Esophagus muscularis mucosa (tissue), 4 donors: Measurements from ENCODE around the gene CEP350. TPM values are rescaled to one million over a fixed set of nuclear protein-coding genes. Genes with fewer than 3 reads are reported as not detected.
A peak's percentile ranks its signal among the peaks of the same experiment; 100 is the strongest.

Source experiments
- DNase-seq: peaks from one replicate; pipeline ENCODE4 v3.0.0-alpha.2; 2017; ENCODE audit errors: extremely low spot score
- H3K27ac ChIP-seq, 4 donors: fragments of 200-600 bp; sonication (generic); replicated peaks in 1 of 4; 1 replicate in 3 of 4; 2 replicates in 1 of 4; pipeline ENCODE4 v1.5.1; 2016 to 2019; ENCODE audit warnings: mild to moderate bottlenecking in 1 of 4
- H3K27me3 ChIP-seq, 4 donors: fragments of 200-600 bp; sonication (generic); one replicate each; pipeline versions ENCODE4 v1.5.1 to v1.6.0; 2016 to 2019
- H3K36me3 ChIP-seq, 4 donors: fragments of 200-600 bp; sonication (generic); one replicate each; pipeline ENCODE4 v1.5.1; 2016 to 2019
- H3K4me1 ChIP-seq, 4 donors: fragments of 200-600 bp; sonication (generic); one replicate each; pipeline ENCODE4 v1.5.1; 2016 to 2019
- H3K4me3 ChIP-seq, 4 donors: fragments of 200-600 bp; sonication (generic); 1 replicate in 2 of 4; 2 replicates in 2 of 4; pipeline ENCODE4 v1.5.1; 2016 to 2019; ENCODE audit warnings: mild to moderate bottlenecking in 4 of 4, moderate library complexity in 1 of 4
- H3K9me3 ChIP-seq, 4 donors: fragments of 200-600 bp; sonication (generic); 1 replicate in 3 of 4; 2 replicates in 1 of 4; pipeline ENCODE4 v1.5.1; 2016 to 2019
- EP300 ChIP-seq: sonication (generic); formaldehyde crosslinking; IDR thresholded peaks from one replicate; pipeline ENCODE4 v1.6.1; 2017; ENCODE audit warnings: antibody characterized with exemption
- POLR2A ChIP-seq: fragments of 450-650 bp; IDR thresholded peaks from one replicate; pipeline ENCODE4 v1.6.1; 2017; ENCODE audit warnings: antibody characterized with exemption, moderate library complexity, mild to moderate bottlenecking, low read depth
- POLR2AphosphoS5 ChIP-seq, 2 donors: sonication (generic); formaldehyde crosslinking; IDR thresholded peaks; one replicate each; pipeline ENCODE4 v1.6.1; 2017; ENCODE audit warnings: antibody characterized with exemption in 2 of 2
- WGBS: methylation state at CpG from one replicate; pipeline ENCODE4 v1.1.5; 2018; 5-methylcytosine and 5-hydroxymethylcytosine counted together
- intact Hi-C: fragments of 100-400 bp; cut with DNase I; formaldehyde crosslinking; loops from one replicate; pipeline ENCODE4 v1.15.1; 2023
- total RNA-seq, 4 donors: library from RNA; depleted of rRNA; stranded (reverse); fragments of >200 nt; gene quantifications; one replicate each; pipeline versions ENCODE4 v1.1.0 to v1.2.1, GENCODE V29; 2016
- TF ChIP-seq, protein P1 (sequence below), 3 experiments: fragments of 200-600 bp in 2 of 3; fragments of 450-650 bp in 1 of 3; sonication (generic) in 2 of 3; IDR thresholded peaks; one replicate each; pipeline ENCODE4 v1.5.1; 2017 to 2019; ENCODE audit warnings: antibody characterized with exemption in 3 of 3, mild to moderate bottlenecking in 2 of 3, moderate library complexity in 1 of 3

Gene CEP350
- total RNA-seq, 4 donors from 2014 or later = 61.0 to 80.6 (median 65.1) TPM

DNA sequence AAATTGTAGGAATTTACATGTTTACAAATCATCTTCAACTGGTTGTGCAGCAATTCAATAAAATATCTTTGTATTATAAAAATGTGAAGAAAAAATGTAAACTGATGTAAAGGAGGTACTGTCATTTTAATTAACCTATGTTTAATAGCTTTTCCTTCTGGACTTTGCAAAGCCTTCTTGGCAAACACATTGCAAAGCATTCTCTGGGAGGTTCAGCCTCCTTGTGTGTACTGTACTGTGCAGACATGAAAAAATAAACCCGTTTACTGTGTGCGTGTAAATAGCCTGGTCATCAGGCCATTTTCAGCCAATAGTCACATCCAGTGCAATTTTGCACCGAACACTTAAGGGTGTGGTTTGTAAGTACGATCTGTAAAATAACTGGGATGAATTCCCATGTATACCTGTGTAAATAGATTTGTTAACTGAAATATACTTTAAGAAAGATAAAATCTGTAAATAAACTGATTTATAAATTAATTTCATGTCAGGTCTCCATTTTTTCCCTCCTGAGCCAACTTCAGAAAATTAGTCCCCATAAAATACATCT lies 159.9 kb downstream of the CEP350 start:
- Histone ChIP-seq H3K36me3 (peaks cover 11 to 38% (median 22%) of the 10 kb centered on the region in 4 donors), H3K4me3 (no peak overlapping the region), H3K4me1 (peaks cover 25 to 37% (median 31%) of the 10 kb centered on the region in 4 donors), H3K9me3 (no peaks in the 10 kb centered on the region), H3K27ac (no peak overlapping the region), H3K27me3 (no peaks in the 10 kb centered on the region)
- DNase-seq = no peak
- intact Hi-C loops = no loop called here
- no peak for TF ChIP-seq POLR2AphosphoS5 (IDR thresholded peaks at IDR 0.05)
- TF ChIP-seq EP300 = no peak
- TF ChIP-seq, protein P1, sequence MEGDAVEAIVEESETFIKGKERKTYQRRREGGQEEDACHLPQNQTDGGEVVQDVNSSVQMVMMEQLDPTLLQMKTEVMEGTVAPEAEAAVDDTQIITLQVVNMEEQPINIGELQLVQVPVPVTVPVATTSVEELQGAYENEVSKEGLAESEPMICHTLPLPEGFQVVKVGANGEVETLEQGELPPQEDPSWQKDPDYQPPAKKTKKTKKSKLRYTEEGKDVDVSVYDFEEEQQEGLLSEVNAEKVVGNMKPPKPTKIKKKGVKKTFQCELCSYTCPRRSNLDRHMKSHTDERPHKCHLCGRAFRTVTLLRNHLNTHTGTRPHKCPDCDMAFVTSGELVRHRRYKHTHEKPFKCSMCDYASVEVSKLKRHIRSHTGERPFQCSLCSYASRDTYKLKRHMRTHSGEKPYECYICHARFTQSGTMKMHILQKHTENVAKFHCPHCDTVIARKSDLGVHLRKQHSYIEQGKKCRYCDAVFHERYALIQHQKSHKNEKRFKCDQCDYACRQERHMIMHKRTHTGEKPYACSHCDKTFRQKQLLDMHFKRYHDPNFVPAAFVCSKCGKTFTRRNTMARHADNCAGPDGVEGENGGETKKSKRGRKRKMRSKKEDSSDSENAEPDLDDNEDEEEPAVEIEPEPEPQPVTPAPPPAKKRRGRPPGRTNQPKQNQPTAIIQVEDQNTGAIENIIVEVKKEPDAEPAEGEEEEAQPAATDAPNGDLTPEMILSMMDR (IDR thresholded peaks at IDR 0.05) = no peak
- no peak for TF ChIP-seq POLR2A
- WGBS = 61% methylated on average over 4 of the region's 4 CpGs

DNA sequence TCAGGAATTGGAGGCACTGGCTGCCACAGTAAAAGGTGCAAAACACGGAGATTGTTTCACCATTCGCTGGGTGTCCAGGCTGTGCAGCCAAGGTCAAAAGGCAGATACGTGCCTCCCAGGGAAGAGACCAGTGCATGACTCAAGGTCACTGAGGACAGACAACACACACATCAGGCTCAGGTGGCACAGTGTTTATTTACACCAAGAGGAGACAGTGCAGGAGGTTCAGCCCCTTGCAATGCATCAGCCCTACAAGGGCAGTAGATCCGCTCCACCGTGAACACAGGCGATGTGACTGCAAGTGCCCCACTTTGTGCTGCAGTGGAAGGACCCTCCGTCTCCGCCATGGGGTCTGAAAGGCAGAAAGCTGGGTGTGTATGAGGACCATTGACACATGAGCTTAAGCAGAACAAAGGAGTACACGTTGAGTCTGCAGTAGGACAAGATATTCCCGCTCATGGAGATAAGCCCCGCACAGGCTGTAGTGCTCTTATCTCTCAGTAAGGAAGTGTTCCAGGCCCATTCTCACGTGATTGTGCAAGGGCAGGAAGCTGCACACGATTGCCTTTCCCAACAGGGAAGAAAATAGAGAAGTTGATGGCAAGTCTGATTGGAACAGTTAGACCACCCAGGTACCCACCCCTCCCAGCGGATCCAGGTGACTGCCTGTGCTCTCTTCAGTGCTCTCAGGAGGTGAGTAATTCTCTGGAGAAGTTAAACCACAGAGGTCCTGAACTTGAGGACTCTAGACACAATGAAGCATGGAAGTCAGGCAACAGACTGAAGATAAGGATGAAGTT lies 162.6 kb downstream of the CEP350 start:
- Histone ChIP-seq H3K4me1 (peaks cover 25 to 35% (median 30%) of the 10 kb centered on the region in 4 donors), H3K36me3 (peaks cover 0 to 12% (median 3%) of the 10 kb centered on the region in 4 donors), H3K27ac (peak overlapping the region in 1 of 4 donors; percentile 7), H3K4me3 (no peak overlapping the region), H3K9me3 (no peaks in the 10 kb centered on the region), H3K27me3 (no peaks in the 10 kb centered on the region)
- intact Hi-C loops = no loop called here
- TF ChIP-seq POLR2A = no peak
- TF ChIP-seq, protein P1 (IDR thresholded peaks at IDR 0.05) = no peak
- no peak for TF ChIP-seq EP300
- TF ChIP-seq POLR2AphosphoS5 (IDR thresholded peaks at IDR 0.05) = no peak
- 73% methylated on average over 9 of the region's 14 CpGs for WGBS
- no peak for DNase-seq

DNA sequence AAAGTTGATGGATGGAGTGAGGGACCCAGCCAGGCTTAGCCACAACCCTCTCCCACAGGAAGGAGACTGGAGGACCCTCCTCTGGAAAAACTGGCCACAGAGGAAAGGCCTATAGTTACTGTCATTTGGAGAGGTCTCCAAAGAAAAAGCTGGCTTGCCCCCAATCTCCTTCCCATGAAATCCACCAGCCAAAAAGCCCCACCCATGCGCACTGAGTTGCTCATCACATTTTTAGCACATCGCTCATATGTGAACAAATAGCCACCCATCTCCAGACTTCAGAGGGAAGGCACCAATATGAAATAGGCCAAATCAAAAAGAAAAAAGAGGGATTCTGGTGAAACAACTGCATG lies 163.1 kb downstream of the CEP350 start:
- peak overlapping the region in 1 of 4 donors; percentile 7 for H3K27ac ChIP-seq
- peaks cover 19 to 29% (median 28%) of the 10 kb centered on the region in 4 donors for H3K4me1 ChIP-seq
- H3K27me3 ChIP-seq = no peaks in the 10 kb centered on the region
- TF ChIP-seq POLR2A (no peak), POLR2AphosphoS5 (IDR thresholded peaks at IDR 0.05) (no peak), EP300 (no peak)
- TF ChIP-seq, protein P1 (IDR thresholded peaks at IDR 0.05) = no peak
- intact Hi-C loops = no loop called here
- H3K36me3 ChIP-seq = peaks cover 0 to 6% (median 0%) of the 10 kb centered on the region in 4 donors
- WGBS = 82% methylated on average over 2 of the region's 2 CpGs
- no peak for DNase-seq
- no peak overlapping the region for H3K4me3 ChIP-seq
- H3K9me3 ChIP-seq = no peaks in the 10 kb centered on the region

DNA sequence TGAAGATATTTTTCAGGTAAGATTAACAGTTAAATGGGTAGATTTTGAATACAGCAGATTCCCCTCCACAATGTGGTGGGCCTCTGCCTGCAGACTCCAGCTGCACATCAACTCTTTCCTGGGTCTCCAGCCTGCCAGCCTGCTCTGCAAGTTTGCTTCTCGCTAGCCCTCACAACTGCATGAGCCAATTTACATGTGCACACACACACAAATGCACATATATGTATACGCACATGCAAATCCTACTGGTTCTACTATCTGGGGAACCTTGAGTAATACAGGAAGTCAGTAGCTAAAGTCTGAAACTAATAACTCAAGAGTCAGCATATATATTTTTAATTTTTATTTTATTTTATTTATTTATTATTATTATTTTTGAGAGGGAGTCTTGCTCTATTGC lies 165.2 kb downstream of the CEP350 start:
- Histone ChIP-seq H3K9me3 (no peaks in the 10 kb centered on the region), H3K4me1 (peaks cover under 1 to 14% (median 10%) of the 10 kb centered on the region in 4 donors), H3K36me3 (peaks cover 0 to 5% (median 0%) of the 10 kb centered on the region in 4 donors), H3K27me3 (no peaks in the 10 kb centered on the region), H3K4me3 (no peak overlapping the region), H3K27ac (no peak overlapping the region)
- WGBS = 90% methylated on average over 2 of the region's 2 CpGs
- DNase-seq = no peak
- intact Hi-C loops = no loop called here
- TF ChIP-seq POLR2A (no peak), POLR2AphosphoS5 (IDR thresholded peaks at IDR 0.05) (no peak), EP300 (no peak)
- TF ChIP-seq, protein P1 (IDR thresholded peaks at IDR 0.05) = no peak
